ENCODE measurements around the gene THAP11. TPM values are rescaled to one million over a fixed set of nuclear protein-coding genes. Genes with fewer than 3 reads are reported as not detected.

Gene THAP11
- polyA plus RNA-seq, 3 donors = 17.6 to 84.2 (median 52.5) TPM

DNA sequence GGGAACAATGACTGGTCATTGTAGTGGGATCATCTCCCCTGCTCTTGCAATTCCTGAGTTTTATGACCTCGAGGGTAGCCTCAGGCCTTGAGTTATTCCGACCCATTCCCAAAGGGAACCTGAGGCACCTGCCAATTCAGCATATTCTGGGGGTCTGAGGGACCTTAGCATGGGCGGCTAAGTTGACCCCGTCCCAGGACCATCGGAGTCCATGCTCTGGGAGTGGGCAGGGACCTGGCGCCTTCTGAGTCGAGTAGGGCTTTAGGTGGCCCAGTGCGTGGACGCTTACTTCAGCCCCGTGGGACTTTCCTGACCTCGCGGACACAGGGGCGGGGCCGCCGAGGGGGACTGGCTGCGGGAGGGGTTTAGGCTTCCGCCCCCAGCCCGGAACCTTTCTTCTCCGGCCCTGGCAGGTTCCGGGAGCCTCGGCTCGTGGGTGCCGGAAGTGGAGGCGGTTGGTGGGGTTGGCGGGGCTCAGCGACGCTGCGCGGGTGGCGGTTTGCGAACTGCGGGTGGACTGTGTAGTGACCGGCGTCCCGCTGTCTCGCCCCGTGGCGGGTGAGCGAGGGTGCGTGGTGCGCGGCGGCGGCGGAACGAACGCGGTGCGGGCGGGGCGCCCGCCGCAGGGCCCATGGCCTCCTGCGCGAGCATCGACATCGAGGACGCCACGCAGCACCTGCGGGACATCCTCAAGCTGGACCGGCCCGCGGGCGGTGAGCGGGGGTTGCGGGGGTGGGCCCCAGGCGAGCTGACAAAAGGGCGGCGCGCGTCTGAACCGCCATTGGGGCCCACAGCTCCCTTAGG is 30.7 kb downstream of the THAP11 start, which contains the start of gene EDC4:
Gene EDC4, plus strand, starts transcription at position 422 of the 804 bp plus-strand sequence. Its CDS starts 210 bp downstream, at position 632.
- H3K36me3 Mint-ChIP-seq = peaks cover 37 to 59% of the 10 kb centered on the region in 2 donors
- Histone ChIP-seq H2AFZ (ENCODE audit: insufficient read depth, low read depth, low read length, poor library complexity, severe bottlenecking) (peak within 1 kb of the TSS; percentile 98), H3K27ac (ENCODE audit: low read depth in 1 of 2, low read length in 2 of 2) (peak within 1 kb of the TSS; percentile 87 to 90), H3K79me2 (ENCODE audit: insufficient read depth, low read length) (peaks cover 39% of the 10 kb centered on the region), H3K4me3 (replicated peaks in 1 of 3; ENCODE audit: low read depth in 2 of 3, low read length in 3 of 3) (peak within 1 kb of the TSS; percentile 92 to 99 (median 93)), H4K20me1 (ENCODE audit: insufficient read depth, low read length) (peaks cover 39% of the 10 kb centered on the region), H3K27me3 (ENCODE audit: control insufficient read depth in 2 of 2, insufficient read depth in 2 of 2, low read length in 2 of 2) (no peaks in the 10 kb centered on the region), H3K9me3 (replicated peaks in 1 of 2; ENCODE audit: control insufficient read depth in 1 of 2, insufficient read depth in 1 of 2, low read length in 2 of 2) (no peaks in the 10 kb centered on the region), H3K4me1 (ENCODE audit: control insufficient read depth in 1 of 2, insufficient read depth in 2 of 2, low read length in 2 of 2) (peaks cover 31 to 34% of the 10 kb centered on the region in 2 donors), H3K9ac (ENCODE audit: insufficient read depth, low read length, poor library complexity, severe bottlenecking) (peak within 1 kb of the TSS; percentile 92), H3K36me3 (replicated peaks in 1 of 2; ENCODE audit: control insufficient read depth in 1 of 2, insufficient read depth in 2 of 2, low read length in 2 of 2) (peaks cover 45 to 67% of the 10 kb centered on the region in 2 donors), H3K4me2 (replicated peaks; ENCODE audit: extremely low read depth, low read length, poor library complexity, severe bottlenecking) (peak within 1 kb of the TSS; percentile 85)
- peak within 1 kb of the TSS; percentile 89 to 96 (median 92) for H3K27ac Mint-ChIP-seq
- WGBS (ENCODE audit: insufficient coverage) = 2% methylated on average over 71 of the region's 72 CpGs
- DNase-seq = peak; percentile 85 to 94 (median 90)
- H3K4me1 Mint-ChIP-seq = peaks cover 38% of the 10 kb centered on the region
- intact Hi-C loops (cut with micrococcal nuclease) = loop anchor here (2.0 to 10.0 kb wide), 4 partner anchors 26 to 62 kb away; partner anchors contain the start of genes CENPT (in 1 of the 2), CTRL (in 1 of the 2), NUTF2 (in 1 of the 2) and PSMB10 (in 1 of the 2)
- H3K9me3 Mint-ChIP-seq = peaks cover 0 to 2% (median 0%) of the 10 kb centered on the region in 7 donors
- H3K27me3 Mint-ChIP-seq (ENCODE audit: low read depth in 3 of 3) = peaks cover 0 to 3% (median 0%) of the 10 kb centered on the region in 3 donors
- TF ChIP-seq, protein P1, sequence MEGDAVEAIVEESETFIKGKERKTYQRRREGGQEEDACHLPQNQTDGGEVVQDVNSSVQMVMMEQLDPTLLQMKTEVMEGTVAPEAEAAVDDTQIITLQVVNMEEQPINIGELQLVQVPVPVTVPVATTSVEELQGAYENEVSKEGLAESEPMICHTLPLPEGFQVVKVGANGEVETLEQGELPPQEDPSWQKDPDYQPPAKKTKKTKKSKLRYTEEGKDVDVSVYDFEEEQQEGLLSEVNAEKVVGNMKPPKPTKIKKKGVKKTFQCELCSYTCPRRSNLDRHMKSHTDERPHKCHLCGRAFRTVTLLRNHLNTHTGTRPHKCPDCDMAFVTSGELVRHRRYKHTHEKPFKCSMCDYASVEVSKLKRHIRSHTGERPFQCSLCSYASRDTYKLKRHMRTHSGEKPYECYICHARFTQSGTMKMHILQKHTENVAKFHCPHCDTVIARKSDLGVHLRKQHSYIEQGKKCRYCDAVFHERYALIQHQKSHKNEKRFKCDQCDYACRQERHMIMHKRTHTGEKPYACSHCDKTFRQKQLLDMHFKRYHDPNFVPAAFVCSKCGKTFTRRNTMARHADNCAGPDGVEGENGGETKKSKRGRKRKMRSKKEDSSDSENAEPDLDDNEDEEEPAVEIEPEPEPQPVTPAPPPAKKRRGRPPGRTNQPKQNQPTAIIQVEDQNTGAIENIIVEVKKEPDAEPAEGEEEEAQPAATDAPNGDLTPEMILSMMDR (IDR thresholded peaks at IDR 0.05) = no peak
- peak within 1 kb of the TSS; percentile 89 to 94 for H3K4me3 Mint-ChIP-seq
